ENCODE results near the gene NCKAP5.

The NCKAP5 gene

GRCh38 chr2:133377021-133377481 is 191.2 kb downstream of the NCKAP5 start:
- DNase-seq, result no peak

- DNase-seq, result no peak
Observed at GRCh38 chr2:133374781-133375180, 193.5 kb downstream of the NCKAP5 start.

GRCh38 chr2:133371286-133371685 is 197.0 kb downstream of the NCKAP5 start:
- no peak for DNase-seq

- DNase-seq, result no peak
Observed at GRCh38 chr2:133369901-133370658, 198.2 kb downstream of the NCKAP5 start.

GRCh38 chr2:133365117-133365516 is 203.1 kb downstream of the NCKAP5 start:
- no peak for DNase-seq

- DNase-seq, result no peak
Observed at GRCh38 chr2:133364636-133365035, 203.6 kb downstream of the NCKAP5 start.

GRCh38 chr2:133363884-133364283 is 204.4 kb downstream of the NCKAP5 start:
- no peak for DNase-seq

GRCh38 chr2:133362061-133362476 is 206.2 kb downstream of the NCKAP5 start:
- no peak for DNase-seq

- no peak for DNase-seq
Observed at GRCh38 chr2:133360882-133361281, 207.4 kb downstream of the NCKAP5 start.

- DNase-seq, result no peak
Observed at GRCh38 chr2:133360190-133360589, 208.1 kb downstream of the NCKAP5 start.

GRCh38 chr2:133352719-133353118 is 215.5 kb downstream of the NCKAP5 start:
- no peak for DNase-seq

GRCh38 chr2:133346654-133347053 is 221.6 kb downstream of the NCKAP5 start:
- DNase-seq, result no peak

- no peak for DNase-seq
Observed at GRCh38 chr2:133345638-133346037, 222.6 kb downstream of the NCKAP5 start.

GRCh38 chr2:133344849-133345248 is 223.4 kb downstream of the NCKAP5 start:
- DNase-seq, result no peak

- no peak for DNase-seq
Observed at GRCh38 chr2:133343018-133343352, 225.3 kb downstream of the NCKAP5 start.

- DNase-seq, result no peak
Observed at GRCh38 chr2:133342286-133343017, 225.8 kb downstream of the NCKAP5 start.

- DNase-seq, result no peak
Observed at GRCh38 chr2:133341575-133341974, 226.7 kb downstream of the NCKAP5 start.

GRCh38 chr2:133338224-133338623 is 230.0 kb downstream of the NCKAP5 start:
- DNase-seq, result no peak

- no peak for DNase-seq
Observed at GRCh38 chr2:133334923-133335322, 233.3 kb downstream of the NCKAP5 start.

- DNase-seq, result no peak
Observed at GRCh38 chr2:133333181-133333580, 235.1 kb downstream of the NCKAP5 start.

- DNase-seq, result no peak
Observed at GRCh38 chr2:133331436-133331835, 236.8 kb downstream of the NCKAP5 start.

- no peak for DNase-seq
Observed at GRCh38 chr2:133326652-133327397, 241.4 kb downstream of the NCKAP5 start.

GRCh38 chr2:133324150-133324561 is 244.1 kb downstream of the NCKAP5 start:
- DNase-seq, result no peak

- DNase-seq, result no peak
Observed at GRCh38 chr2:133322909-133323308, 245.4 kb downstream of the NCKAP5 start.
